LNCAP (cell line): Measurements from ENCODE around the gene SLC2A13.

ENCODE experiments used
- TF ChIP-seq, protein P1 (sequence below): fragments of 450-650 bp; IDR thresholded peaks from 2 replicates; pipeline ENCODE4 v1.5.1; 2017; ENCODE audit warnings: mild to moderate bottlenecking

Gene SLC2A13

GRCh38 chr12:40049268-40049667 lies 56.6 kb downstream of the SLC2A13 start:
- TF ChIP-seq, protein P1, sequence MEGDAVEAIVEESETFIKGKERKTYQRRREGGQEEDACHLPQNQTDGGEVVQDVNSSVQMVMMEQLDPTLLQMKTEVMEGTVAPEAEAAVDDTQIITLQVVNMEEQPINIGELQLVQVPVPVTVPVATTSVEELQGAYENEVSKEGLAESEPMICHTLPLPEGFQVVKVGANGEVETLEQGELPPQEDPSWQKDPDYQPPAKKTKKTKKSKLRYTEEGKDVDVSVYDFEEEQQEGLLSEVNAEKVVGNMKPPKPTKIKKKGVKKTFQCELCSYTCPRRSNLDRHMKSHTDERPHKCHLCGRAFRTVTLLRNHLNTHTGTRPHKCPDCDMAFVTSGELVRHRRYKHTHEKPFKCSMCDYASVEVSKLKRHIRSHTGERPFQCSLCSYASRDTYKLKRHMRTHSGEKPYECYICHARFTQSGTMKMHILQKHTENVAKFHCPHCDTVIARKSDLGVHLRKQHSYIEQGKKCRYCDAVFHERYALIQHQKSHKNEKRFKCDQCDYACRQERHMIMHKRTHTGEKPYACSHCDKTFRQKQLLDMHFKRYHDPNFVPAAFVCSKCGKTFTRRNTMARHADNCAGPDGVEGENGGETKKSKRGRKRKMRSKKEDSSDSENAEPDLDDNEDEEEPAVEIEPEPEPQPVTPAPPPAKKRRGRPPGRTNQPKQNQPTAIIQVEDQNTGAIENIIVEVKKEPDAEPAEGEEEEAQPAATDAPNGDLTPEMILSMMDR = no peak

DNA sequence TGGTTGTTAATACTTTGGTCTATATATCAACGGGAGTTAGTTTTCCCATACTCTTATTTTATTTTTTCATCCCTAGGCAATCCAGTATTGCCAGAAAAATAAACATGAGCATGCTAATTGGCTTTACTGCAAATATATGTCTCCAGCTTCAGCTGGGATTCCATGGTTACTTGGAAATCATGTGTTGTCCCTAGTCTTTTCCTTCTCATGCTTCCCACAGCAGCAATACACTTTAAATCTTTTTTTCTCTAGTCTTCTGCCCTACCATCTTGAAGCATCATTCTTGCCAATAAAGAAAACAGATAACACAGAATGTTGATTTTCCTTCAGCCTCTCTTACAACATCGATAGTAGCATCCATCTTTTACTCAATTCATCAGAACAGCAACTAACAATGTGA lies 60.2 kb downstream of the SLC2A13 start:
- TF ChIP-seq, protein P1 = no peak

DNA sequence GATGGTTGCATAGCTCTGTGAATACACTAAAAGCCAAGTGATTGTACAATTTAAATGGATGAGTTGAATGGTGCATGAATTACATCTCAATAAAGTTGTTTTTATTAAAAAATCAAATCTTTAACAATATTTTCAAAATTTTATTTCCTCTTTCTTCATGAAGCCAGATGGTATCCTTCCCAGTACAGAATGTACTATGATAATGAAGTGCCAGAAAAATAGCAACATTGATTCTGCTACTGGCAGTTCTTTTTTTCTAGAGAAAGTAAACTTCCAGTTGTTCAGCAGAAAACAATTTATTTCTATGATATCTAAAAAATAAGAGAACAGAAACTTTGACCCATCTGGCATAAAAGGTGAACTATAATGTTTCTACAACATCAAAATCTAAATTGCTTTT lies 61.5 kb downstream of the SLC2A13 start:
- TF ChIP-seq, protein P1 = no peak

GRCh38 chr12:40039598-40039997 lies 66.3 kb downstream of the SLC2A13 start:
- TF ChIP-seq, protein P1 = no peak

DNA sequence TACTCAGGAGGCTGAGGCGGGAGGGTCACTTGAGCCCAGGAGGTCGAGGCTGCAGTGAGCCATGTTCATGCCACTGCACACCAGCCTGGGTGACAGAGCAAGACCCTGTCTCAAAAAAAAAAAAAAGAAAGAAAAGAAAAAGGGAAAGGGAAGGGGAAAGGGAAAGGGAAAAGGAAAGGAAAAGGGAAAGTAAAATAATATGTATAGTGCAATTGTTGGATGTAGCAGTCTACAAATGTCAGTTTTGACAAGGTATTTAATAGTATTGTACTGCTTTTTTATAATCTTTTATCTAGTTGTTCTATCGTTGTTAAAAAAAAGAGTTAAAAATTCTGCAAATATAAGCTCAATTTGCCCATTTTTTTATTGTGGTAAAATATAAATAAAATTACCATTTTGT lies 67.3 kb downstream of the SLC2A13 start:
- TF ChIP-seq, protein P1 = no peak

- TF ChIP-seq, protein P1 = no peak
Observed at GRCh38 chr12:40034712-40035111, 71.2 kb downstream of the SLC2A13 start.

DNA sequence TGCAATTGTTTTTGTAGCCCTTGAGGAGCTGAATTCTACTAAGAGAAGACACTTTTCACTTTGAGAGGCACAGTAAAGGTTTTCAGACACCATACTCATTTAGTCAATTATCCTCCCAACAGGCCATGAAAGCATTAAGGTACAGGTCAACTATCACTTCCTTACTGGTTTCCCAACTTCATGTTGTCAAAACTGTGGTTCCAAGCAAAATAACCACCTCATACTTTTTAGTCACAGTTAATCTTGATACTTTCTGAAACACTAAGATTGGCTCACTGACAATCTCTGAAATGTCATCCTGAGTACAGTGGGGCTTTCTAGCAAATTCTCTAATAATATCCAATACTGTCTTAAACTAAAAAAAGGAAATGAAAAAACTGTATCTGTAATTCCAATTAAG lies 71.7 kb downstream of the SLC2A13 start:
- TF ChIP-seq, protein P1 = no peak

DNA sequence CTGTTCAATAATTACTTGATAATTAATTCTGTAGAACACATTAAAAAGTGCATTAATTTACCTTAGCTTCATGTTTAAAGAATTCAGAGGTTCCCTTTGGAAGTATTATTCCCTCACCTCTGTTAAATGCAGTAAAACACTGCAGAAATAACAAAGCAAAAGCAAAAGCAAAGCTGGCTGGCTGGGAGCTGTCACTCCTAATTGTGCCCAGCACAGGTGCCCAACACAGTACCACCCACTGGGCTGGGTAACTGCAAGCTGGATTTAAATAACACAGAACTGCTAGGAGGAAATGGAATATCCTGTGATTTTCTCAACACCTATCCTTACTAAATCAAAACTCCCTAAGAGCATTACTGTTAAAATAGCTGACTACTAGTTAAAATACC lies 72.6 kb downstream of the SLC2A13 start:
- TF ChIP-seq, protein P1 = no peak
